Memory B cell (primary cell): Measurements from ENCODE around the gene TCEA2.

Source experiments
- ATAC-seq: fragments of 150-1000 bp; cut with Tn5 transposase; 2 replicates; pipeline ENCODE4 v1.10.0; 2021; ENCODE audit warnings: low read depth, mild to moderate bottlenecking, moderate library complexity
- DNase-seq, 2 donors: peaks; one replicate each; pipeline ENCODE4 v3.0.0; 2022; ENCODE audit warnings: low spot score in 2 of 2
- H3K27ac Mint-ChIP-seq: one replicate; pipeline ENCODE4 v1.8.0; 2022; ENCODE audit warnings: mild to moderate bottlenecking, moderate library complexity, mixed read lengths
- H3K27me3 Mint-ChIP-seq: one replicate; pipeline ENCODE4 v1.8.0; 2022; ENCODE audit warnings: mixed read lengths
- H3K36me3 Mint-ChIP-seq: one replicate; pipeline ENCODE4 v1.8.0; 2022; ENCODE audit warnings: mild to moderate bottlenecking, mixed read lengths
- H3K4me1 Mint-ChIP-seq: one replicate; pipeline ENCODE4 v1.8.0; 2022; ENCODE audit warnings: mixed read lengths
- H3K4me3 Mint-ChIP-seq: one replicate; pipeline ENCODE4 v1.8.0; 2022; ENCODE audit warnings: mild to moderate bottlenecking, moderate library complexity, mixed read lengths
- H3K9me3 Mint-ChIP-seq: one replicate; pipeline ENCODE4 v1.8.0; 2022; ENCODE audit warnings: mixed read lengths

The TCEA2 gene

DNA sequence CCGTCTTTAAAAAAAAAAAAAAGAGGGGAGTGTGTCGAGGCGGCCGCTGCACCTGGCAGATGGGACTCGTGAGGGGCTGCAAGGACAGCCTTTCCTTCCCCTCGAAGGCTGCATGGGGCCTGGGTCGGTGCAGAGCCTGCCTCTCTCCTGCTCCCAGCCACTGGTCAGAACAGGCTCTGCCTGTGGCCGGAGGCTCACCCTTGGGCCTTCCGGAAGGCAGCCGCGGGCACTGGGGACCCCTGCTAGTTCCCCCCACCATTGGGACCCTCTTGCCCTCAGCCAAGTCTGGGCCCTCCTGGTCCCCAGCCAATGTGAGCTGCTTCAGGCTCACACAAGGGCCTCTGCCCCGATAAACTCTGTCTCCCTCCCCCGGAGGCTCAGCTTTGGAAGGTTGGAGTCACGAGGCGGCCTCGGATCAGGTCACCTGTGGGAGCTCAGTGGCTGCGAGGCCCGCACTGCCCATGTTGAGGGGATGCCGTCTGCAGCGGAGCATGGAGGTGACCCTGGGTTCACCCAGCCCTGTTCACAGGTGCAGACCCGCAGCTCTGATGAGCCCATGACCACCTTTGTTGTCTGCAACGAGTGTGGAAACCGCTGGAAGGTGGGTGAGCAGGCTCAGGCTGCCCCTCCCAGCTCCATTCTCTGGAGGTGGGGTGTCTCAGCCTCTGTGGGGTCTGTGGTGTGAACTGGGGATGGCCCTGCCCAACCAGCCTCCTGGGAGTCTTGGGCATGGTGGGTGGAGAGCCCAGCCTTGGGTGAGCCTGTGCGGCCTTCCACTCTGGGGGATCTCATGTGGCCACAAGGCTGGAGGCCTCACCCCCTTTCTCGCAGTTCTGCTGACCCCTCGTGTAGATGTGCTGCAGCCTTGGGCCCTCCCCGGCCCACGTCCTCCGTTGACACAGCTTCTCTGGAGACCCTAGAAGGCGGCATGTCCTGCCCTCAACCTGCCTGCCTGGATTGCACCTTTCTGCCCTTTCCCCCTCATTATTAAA is 8.6 kb downstream of the TCEA2 start:
- H3K36me3 Mint-ChIP-seq, result peaks cover 9% of the 10 kb centered on the region
- peaks cover 33% of the 10 kb centered on the region for H3K4me1 Mint-ChIP-seq
- DNase-seq (no peak), ATAC-seq (peak; percentile 36)
- no peaks in the 10 kb centered on the region for H3K9me3 Mint-ChIP-seq
- no peaks in the 10 kb centered on the region for H3K27me3 Mint-ChIP-seq
- peak overlapping the region; percentile 44 for H3K4me3 Mint-ChIP-seq
- H3K27ac Mint-ChIP-seq, result peak overlapping the region; percentile 62

DNA sequence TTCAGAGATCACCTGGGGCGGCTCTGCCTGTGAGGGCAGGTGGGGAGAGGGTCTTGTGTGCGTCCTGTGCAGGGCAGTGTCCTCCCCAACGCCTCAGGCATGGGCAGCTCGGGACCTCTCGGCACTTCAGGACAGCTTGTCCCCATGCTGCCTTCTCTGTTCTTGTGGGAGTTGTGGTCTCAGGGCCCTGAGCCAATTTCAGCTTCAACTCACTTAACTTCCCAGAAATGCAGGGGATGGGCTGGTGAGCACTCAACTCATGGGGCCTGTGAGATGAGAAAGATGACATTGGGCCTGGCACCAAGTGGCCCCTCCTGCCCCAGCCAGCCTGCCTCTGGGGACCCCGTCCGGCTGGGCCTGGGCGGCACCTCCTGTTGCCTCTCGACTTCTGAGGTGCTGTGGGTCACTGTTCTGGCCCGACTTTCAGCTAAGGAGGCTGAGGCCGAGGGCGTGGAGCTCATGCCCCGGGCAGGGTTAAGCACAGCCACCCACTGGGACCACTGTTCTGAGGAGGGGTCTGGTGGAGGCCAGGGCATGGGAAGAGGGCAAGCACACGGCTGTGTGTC is 9.6 kb downstream of the TCEA2 start:
- H3K4me1 Mint-ChIP-seq, result peaks cover 28% of the 10 kb centered on the region
- no peak overlapping the region for H3K4me3 Mint-ChIP-seq
- DNase-seq (no peak), ATAC-seq (no peak)
- no peaks in the 10 kb centered on the region for H3K27me3 Mint-ChIP-seq
- H3K27ac Mint-ChIP-seq, result peak overlapping the region; percentile 30
- no peaks in the 10 kb centered on the region for H3K9me3 Mint-ChIP-seq
- H3K36me3 Mint-ChIP-seq, result peaks cover 9% of the 10 kb centered on the region

DNA sequence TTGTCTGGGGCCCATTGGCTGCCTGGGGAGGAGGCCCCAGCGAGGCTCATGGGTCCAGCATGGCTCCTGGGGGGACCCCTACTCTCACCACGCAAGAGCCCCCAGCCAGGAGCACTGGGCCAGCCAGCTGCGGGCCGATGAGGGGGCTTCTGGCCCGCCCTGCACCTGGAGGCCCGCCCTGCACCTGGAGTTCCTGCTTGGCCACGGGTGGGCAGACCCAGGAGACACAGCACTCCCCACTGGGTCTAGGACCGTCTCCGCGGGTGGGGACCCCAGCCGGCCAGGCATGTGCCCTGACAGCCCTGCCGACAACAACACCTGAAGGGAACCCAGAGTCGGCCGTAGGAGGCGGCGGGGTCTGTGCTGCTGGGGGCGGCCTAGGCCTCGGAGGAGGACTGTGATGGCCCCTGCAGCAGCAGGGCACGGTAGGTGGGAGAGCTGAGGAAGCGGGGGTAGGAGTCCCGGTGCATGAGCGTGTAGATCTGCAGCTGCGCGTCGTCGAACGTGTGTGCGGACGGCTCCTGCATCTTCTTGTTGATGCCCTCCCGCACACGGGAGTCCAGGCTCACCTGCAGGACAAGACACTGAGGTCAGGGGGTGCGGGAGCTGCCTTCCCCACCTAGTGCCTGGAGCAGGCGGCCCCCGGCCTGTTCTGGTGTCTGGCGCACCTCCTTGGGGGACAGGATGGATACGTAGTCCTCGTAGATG is 10.6 kb downstream of the TCEA2 start:
- no peak for DNase-seq
- no peak for ATAC-seq
- H3K9me3 Mint-ChIP-seq, result no peaks in the 10 kb centered on the region
- H3K4me3 Mint-ChIP-seq, result no peak overlapping the region
- no peak overlapping the region for H3K27ac Mint-ChIP-seq
- H3K4me1 Mint-ChIP-seq, result peaks cover 28% of the 10 kb centered on the region
- no peaks in the 10 kb centered on the region for H3K27me3 Mint-ChIP-seq
- peaks cover 9% of the 10 kb centered on the region for H3K36me3 Mint-ChIP-seq

- H3K27ac Mint-ChIP-seq, result peak overlapping the region; percentile 24
- ATAC-seq (no peak), DNase-seq (no peak)
- no peaks in the 10 kb centered on the region for H3K27me3 Mint-ChIP-seq
- no peaks in the 10 kb centered on the region for H3K9me3 Mint-ChIP-seq
- H3K36me3 Mint-ChIP-seq, result peaks cover 11% of the 10 kb centered on the region
- H3K4me1 Mint-ChIP-seq, result peaks cover 29% of the 10 kb centered on the region
- H3K4me3 Mint-ChIP-seq, result no peak overlapping the region
Measured at GRCh38 chr20:64074184-64074789, 11.3 kb downstream of the TCEA2 start.

- peaks cover 29% of the 10 kb centered on the region for H3K4me1 Mint-ChIP-seq
- H3K9me3 Mint-ChIP-seq, result no peaks in the 10 kb centered on the region
- H3K36me3 Mint-ChIP-seq, result peaks cover 11% of the 10 kb centered on the region
- no peak overlapping the region for H3K4me3 Mint-ChIP-seq
- DNase-seq (no peak), ATAC-seq (no peak)
- peak overlapping the region; percentile 20 for H3K27ac Mint-ChIP-seq
- H3K27me3 Mint-ChIP-seq, result no peaks in the 10 kb centered on the region
Measured at GRCh38 chr20:64074963-64075362, 12.0 kb downstream of the TCEA2 start.

DNA sequence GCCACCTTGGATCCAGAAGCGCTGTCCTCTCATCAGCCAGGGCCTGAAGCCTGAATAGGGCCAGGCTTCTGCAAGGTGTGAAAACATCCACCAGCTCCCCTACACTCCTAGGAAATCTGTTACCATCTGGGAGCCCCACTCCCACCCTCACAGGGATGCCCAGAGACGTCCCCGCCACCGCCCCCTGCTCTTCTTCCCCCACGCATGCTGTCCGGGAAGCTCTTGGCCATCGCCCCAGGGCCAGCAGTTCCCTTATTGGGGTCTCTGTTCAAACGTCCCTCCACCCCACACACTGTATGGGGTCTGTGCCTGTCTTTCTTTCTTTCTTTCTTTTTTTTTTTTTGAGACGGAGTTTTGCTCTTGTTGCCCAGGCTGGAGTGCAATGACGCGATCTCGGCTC is 12.6 kb downstream of the TCEA2 start:
- ATAC-seq (no peak), DNase-seq (no peak)
- Mint-ChIP-seq H3K36me3 (peaks cover 11% of the 10 kb centered on the region), H3K27me3 (no peaks in the 10 kb centered on the region), H3K4me3 (no peak overlapping the region), H3K9me3 (no peaks in the 10 kb centered on the region), H3K4me1 (peaks cover 31% of the 10 kb centered on the region), H3K27ac (peak overlapping the region; percentile 20)

DNA sequence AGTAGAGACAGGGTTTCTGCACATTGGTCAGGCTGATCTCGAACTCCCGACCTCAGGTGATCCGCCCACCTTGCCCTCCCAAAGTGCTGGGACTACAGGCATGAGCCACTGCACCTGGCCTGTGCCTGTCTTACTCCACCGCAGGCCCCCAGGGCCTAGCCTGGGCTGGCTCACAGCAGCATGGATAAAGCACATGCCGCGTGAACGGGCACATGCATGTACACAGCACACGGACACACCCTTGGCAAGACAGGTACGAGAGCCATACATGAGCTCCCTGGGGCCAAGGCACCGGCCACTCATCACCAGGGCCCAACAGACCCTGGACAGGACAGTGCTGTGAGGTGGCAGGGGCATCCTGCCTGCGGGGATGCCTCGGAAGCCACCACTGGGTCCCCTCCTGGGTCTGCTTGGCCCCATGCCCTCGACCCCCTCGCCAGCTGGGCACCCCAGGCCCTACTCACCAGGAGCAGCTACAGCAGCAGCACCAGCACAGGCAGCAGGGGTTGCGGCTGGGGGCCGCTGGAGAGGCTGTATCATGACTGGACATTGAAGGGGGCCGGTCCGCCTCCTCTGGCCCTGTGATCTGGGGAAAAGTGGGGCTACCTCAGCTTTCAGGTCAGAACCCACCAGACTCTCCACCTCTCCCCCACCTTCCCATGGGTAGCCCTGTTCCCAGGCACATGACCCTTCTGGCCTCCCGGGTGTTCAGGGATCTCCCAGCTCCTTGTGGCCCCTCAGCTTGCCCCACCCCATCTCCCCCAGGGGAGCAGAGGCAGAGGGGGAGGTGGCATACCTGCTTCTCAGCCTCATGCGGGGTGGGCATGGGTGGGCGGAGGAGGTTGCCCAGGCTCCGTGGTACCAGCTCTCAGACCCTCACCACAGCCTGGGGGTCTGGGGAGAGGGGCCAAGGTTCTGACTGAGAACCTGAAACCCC is 13.3 kb downstream of the TCEA2 start:
- Mint-ChIP-seq H3K4me3 (peak overlapping the region; percentile 96), H3K36me3 (peaks cover 11% of the 10 kb centered on the region), H3K27ac (no peak overlapping the region), H3K27me3 (no peaks in the 10 kb centered on the region), H3K9me3 (no peaks in the 10 kb centered on the region), H3K4me1 (peaks cover 31% of the 10 kb centered on the region)
- DNase-seq (no peak), ATAC-seq (no peak)

DNA sequence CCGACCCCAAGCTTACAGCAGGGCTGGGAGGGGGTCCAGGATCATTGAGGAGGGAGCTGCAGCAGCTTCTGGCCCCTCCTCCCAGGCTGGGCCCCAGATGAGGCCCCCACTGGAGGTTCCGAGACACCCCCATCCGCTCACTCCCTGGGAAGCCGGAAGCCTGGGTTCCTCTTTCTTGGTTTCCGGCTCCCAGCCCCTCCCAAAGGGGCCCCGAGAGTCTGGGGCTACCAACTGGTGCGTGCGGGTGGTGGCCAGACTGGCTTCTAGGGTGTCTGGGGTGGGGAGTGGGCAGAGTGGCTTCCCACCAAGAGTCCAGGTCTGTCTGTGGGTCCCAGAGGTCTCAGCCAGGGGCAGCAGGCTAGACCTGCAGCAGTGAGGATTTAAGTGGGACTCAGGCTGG is 14.1 kb downstream of the TCEA2 start:
- peak overlapping the region; percentile 96 for H3K4me3 Mint-ChIP-seq
- peaks cover 30% of the 10 kb centered on the region for H3K4me1 Mint-ChIP-seq
- DNase-seq, result peak in 1 of 2 donors; percentile 52

DNA sequence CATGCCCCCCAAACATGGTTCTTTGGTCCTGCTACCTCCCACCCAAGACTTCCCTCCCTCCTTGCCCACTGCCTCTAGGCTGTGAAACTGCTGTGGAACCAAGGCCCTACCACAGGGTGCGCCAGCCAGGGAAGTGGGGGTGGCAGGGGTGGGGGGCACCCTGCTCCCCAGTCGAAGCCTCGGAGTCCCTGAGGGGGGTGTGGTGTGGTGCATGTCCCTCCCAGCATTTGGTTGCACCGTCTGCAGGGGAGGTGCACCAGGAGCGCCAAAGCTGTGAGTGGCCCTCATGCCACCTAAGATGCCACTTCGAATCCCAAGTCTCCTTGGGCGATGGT is 14.5 kb downstream of the TCEA2 start:
- H3K27me3 Mint-ChIP-seq, result no peaks in the 10 kb centered on the region
- DNase-seq (no peak), ATAC-seq (peak; percentile 3)
- no peaks in the 10 kb centered on the region for H3K9me3 Mint-ChIP-seq
- H3K4me1 Mint-ChIP-seq, result peaks cover 30% of the 10 kb centered on the region
- peaks cover 10% of the 10 kb centered on the region for H3K36me3 Mint-ChIP-seq
- H3K27ac Mint-ChIP-seq, result peak overlapping the region; percentile 73
- H3K4me3 Mint-ChIP-seq, result peak overlapping the region; percentile 96

More for the DNA sequence above, 14.1 kb downstream of the TCEA2 start:
- Mint-ChIP-seq H3K36me3 (peaks cover 11% of the 10 kb centered on the region), H3K27ac (peak overlapping the region; percentile 73), H3K9me3 (no peaks in the 10 kb centered on the region), H3K27me3 (no peaks in the 10 kb centered on the region)
- peak; percentile 14 for ATAC-seq

- DNase-seq (peak; percentile 67 to 78), ATAC-seq (peak; percentile 63)
- Mint-ChIP-seq H3K27me3 (no peaks in the 10 kb centered on the region), H3K27ac (peak overlapping the region; percentile 96), H3K4me1 (peaks cover 34% of the 10 kb centered on the region), H3K9me3 (no peaks in the 10 kb centered on the region), H3K36me3 (peaks cover 10% of the 10 kb centered on the region), H3K4me3 (peak overlapping the region; percentile 96)
Measured at GRCh38 chr20:64077876-64078551, 15.0 kb downstream of the TCEA2 start.

DNA sequence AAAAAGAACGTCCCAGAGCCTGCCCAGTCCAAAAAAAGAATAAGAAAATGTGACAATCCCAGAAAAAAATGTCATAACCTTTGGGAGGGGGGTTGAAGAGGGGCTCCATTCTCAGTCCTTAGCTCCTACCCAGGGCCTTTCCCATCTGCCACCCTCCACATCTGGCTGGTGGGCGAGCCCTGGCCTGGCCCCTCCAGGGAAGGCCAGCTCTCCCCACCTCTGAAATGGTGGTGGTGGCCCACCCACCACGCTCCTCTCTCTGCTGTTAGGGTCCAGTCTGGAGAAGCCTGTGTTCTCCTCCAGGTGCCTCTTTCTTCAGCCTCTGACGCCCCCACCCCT is 15.9 kb downstream of the TCEA2 start:
- Mint-ChIP-seq H3K27ac (peak overlapping the region; percentile 96), H3K4me3 (peak overlapping the region; percentile 96), H3K9me3 (no peaks in the 10 kb centered on the region), H3K4me1 (peaks cover 37% of the 10 kb centered on the region), H3K27me3 (no peaks in the 10 kb centered on the region), H3K36me3 (peaks cover 10% of the 10 kb centered on the region)
- no peak for DNase-seq
- ATAC-seq, result no peak

DNA sequence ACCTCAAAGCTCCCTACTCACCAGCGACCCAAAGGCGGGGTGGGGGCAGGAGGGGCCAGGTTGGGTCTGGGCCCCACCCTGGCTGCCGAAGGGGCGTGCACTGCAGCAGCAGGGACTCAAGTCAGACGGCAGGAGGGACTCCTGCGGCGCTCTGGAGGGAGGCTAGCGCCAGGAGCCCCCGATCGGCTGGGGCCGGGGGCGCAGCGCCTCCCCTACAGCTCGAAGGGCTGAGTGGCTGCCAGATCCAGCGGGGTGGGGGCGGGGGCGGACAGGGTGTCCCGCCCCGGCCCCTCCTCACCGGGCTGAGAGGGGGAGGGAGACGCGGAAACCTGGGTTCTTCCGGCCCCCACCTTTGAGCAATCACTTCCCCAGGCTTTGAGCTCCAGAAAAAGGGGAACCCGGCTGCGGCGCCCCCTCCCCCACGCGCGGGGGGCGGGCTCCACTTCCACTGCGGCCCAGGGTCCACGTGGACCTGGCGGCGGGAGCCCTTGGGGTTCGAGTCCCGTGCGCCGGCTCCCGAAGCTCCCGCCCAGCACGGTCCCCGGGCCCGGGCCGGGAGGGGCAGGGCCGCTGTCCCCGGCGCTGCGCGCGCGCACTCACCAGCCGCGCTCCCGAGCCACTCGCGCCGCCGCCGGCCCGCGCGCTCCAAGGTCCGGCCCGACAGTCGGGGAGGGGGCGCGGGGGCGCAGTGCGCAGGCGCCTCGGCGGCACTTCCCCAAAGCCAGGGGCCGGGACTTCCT is 16.4 kb downstream of the TCEA2 start, which contains the start of gene RGS19:
TSS of gene RGS19 (minus strand) at position 246 of the 740 bp plus-strand sequence. CDS start 2,632 bp downstream, outside the sequence.
- peak; percentile 89 to 91 for DNase-seq
- Mint-ChIP-seq H3K4me1 (peaks cover 40% of the 10 kb centered on the region), H3K9me3 (no peaks in the 10 kb centered on the region), H3K27ac (peak within 1 kb of the TSS; percentile 96), H3K27me3 (peaks cover 1% of the 10 kb centered on the region), H3K4me3 (peak within 1 kb of the TSS; percentile 96), H3K36me3 (peaks cover 10% of the 10 kb centered on the region)
- ATAC-seq, result peak; percentile 50
